A673 (cell line): ENCODE results near the gene SMC5.

Source experiments
- EZH2 ChIP-seq: fragments of 200-600 bp; sonication (generic); IDR thresholded peaks from 2 replicates; pipeline ENCODE4 v1.6.1; 2017; ENCODE audit warnings: borderline replicate concordance, low read depth, mild to moderate bottlenecking, mixed read lengths, antibody characterized with exemption, low read length; ENCODE audit not compliant: poor library complexity, severe bottlenecking
- TF ChIP-seq, protein P1 (sequence below): fragments of 300-800, 200-600 bp; sonication (generic); conservative IDR thresholded peaks from 2 replicates; pipeline ENCODE4 v1.5.1; 2017; ENCODE audit warnings: low read depth, mild to moderate bottlenecking, antibody characterized with exemption, low read length, moderate library complexity, mixed read lengths

DNA sequence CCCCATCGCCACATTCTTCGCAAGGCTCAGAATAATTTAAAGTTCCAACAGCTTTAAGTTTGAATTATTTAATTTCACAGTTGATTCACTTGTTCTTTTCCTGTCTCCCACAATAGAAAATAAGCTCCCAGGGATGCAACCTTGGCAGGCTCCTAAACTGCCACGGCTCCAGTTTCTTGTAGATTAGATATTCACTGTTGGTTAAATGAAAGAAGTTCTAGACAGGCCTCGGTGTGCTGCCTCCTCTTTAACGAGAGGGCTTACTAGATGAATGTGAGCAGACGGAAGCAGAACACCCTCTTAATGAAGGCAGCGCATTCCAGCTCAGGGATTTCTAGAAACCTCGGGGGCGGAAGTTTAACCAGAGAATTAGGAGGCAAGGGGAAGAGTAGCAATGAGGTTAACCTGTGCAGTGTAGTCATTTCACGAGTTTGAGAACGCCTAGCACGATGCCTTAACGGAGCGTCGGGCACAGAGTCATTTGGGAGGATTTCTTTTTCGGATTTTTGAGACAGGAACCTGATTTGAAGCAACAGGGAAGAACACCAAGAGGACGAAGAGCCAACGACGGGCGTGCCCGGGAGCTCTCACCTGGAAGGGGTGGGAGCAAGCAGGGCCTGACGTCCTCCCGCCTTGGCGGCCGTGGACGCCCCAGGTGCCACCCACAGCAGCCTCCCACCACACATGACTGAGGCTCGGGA is 637 bp upstream of the SMC5 start:
- TF ChIP-seq, protein P1, sequence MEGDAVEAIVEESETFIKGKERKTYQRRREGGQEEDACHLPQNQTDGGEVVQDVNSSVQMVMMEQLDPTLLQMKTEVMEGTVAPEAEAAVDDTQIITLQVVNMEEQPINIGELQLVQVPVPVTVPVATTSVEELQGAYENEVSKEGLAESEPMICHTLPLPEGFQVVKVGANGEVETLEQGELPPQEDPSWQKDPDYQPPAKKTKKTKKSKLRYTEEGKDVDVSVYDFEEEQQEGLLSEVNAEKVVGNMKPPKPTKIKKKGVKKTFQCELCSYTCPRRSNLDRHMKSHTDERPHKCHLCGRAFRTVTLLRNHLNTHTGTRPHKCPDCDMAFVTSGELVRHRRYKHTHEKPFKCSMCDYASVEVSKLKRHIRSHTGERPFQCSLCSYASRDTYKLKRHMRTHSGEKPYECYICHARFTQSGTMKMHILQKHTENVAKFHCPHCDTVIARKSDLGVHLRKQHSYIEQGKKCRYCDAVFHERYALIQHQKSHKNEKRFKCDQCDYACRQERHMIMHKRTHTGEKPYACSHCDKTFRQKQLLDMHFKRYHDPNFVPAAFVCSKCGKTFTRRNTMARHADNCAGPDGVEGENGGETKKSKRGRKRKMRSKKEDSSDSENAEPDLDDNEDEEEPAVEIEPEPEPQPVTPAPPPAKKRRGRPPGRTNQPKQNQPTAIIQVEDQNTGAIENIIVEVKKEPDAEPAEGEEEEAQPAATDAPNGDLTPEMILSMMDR = no peak
- TF ChIP-seq EZH2 = no peak
